K562 (cell line): ENCODE results near the gene ASPHD1. TPM values are rescaled to one million over a fixed set of nuclear protein-coding genes. Genes with fewer than 3 reads are reported as not detected.
A peak's percentile ranks its signal among the peaks of the same experiment; 100 is the strongest.

ENCODE experiments used
- BCL6 ChIP-seq: fragments of 250-450 bp; sonication (Bioruptor Pico); IDR thresholded peaks from 2 replicates; pipeline ENCODE4 v1.4.0; 2020
- CHD2 ChIP-seq: IDR thresholded peaks from 2 replicates; pipeline ENCODE4 v1.6.1; 2011; ENCODE audit warnings: low read depth, low read length
- DIDO1 ChIP-seq: fragments of 450-650 bp; IDR thresholded peaks from 2 replicates; pipeline ENCODE4 v1.6.1; 2016; ENCODE audit warnings: low read depth, missing biosample characterization, missing genetic modification characterization
- ELF2 ChIP-seq: fragments of 250-450 bp; sonication (Bioruptor Pico); IDR thresholded peaks from 2 replicates; pipeline ENCODE4 v1.5.0; 2021; ENCODE audit warnings: mild to moderate bottlenecking
- ETS2 ChIP-seq: IDR thresholded peaks from 2 replicates; pipeline ENCODE4 v1.6.1; 2016; ENCODE audit warnings: borderline replicate concordance, missing genetic modification characterization, mild to moderate bottlenecking, moderate library complexity, missing compliant biosample characterization; ENCODE audit not compliant: poor library complexity, severe bottlenecking
- GATAD2A ChIP-seq: fragments of 450-650 bp; IDR thresholded peaks from 2 replicates; pipeline ENCODE4 v1.6.1; 2017
- GATAD2B ChIP-seq: fragments of 450-650 bp; IDR thresholded peaks from 2 replicates; pipeline ENCODE4 v1.6.1; 2017; ENCODE audit warnings: mild to moderate bottlenecking, borderline replicate concordance
- HNRNPUL1 ChIP-seq: fragments of 200-400 bp; formaldehyde crosslinking; IDR thresholded peaks from 2 replicates; pipeline ENCODE4 v1.6.1; 2017; ENCODE audit warnings: low read length
- KDM5B ChIP-seq: fragments of 200-600 bp; sonication (generic); IDR thresholded peaks from 2 replicates; pipeline ENCODE4 v1.6.1; 2012; ENCODE audit warnings: low read depth, mild to moderate bottlenecking, moderate library complexity, low read length, control low read depth, inconsistent platforms; ENCODE audit not compliant: insufficient replicate concordance
- LARP7 ChIP-seq: fragments of 450-650 bp; IDR thresholded peaks from 2 replicates; pipeline ENCODE4 v1.6.1; 2016
- MXI1 ChIP-seq: IDR thresholded peaks from 2 replicates; pipeline ENCODE4 v1.6.1; 2011; ENCODE audit warnings: low read depth, mild to moderate bottlenecking, improper control_type of control experiment, low read length
- NELFE ChIP-seq: IDR thresholded peaks from 2 replicates; pipeline ENCODE4 v1.6.1; 2011; ENCODE audit warnings: mild to moderate bottlenecking; ENCODE audit not compliant: insufficient read depth, insufficient read length
- NR2F6 ChIP-seq: fragments of 450-650 bp; formaldehyde crosslinking; IDR thresholded peaks from 2 replicates; pipeline ENCODE4 v1.4.0; 2020; ENCODE audit warnings: mild to moderate bottlenecking
- POLR2G ChIP-seq: fragments of 200-400 bp; formaldehyde crosslinking; IDR thresholded peaks from 2 replicates; pipeline ENCODE4 v1.6.1; 2017; ENCODE audit warnings: low read depth, mild to moderate bottlenecking, antibody characterized with exemption, low read length, moderate library complexity
- PYGO2 ChIP-seq: fragments of 450-650 bp; IDR thresholded peaks from 2 replicates; pipeline ENCODE4 v1.6.1; 2016; ENCODE audit warnings: mild to moderate bottlenecking, missing genetic modification characterization, moderate library complexity, missing compliant biosample characterization
- RUNX1 ChIP-seq: sonication (generic); IDR thresholded peaks from 2 replicates; pipeline ENCODE4 v1.6.1; 2016; ENCODE audit warnings: antibody characterized with exemption, low read depth
- TBL1XR1 ChIP-seq, 2 experiments: IDR thresholded peaks; 2 replicates each; pipeline ENCODE4 v1.6.1; 2012; ENCODE audit warnings: improper control_type of control experiment in 2 of 2, low read length in 2 of 2, mild to moderate bottlenecking in 1 of 2
- TBP ChIP-seq: optimal IDR thresholded peaks from 2 replicates; pipeline ENCODE3; 2011; ENCODE audit warnings: low read depth, low read length, improper control_type of control experiment
- TOE1 ChIP-seq, 2 experiments: fragments of 450-650 bp in 1 of 2; sonication (generic) in 1 of 2; formaldehyde crosslinking in 1 of 2; IDR thresholded peaks; 2 replicates each; pipeline versions ENCODE4 v1.7.1 to v1.8.0; 2016 to 2022; ENCODE audit warnings: borderline replicate concordance in 2 of 2, mild to moderate bottlenecking in 2 of 2, antibody characterized with exemption in 1 of 2, inconsistent platforms in 1 of 2, low read depth in 1 of 2, missing genetic modification reagents in 1 of 2, moderate library complexity in 1 of 2
- TSC22D4 ChIP-seq: fragments of 450-650 bp; IDR thresholded peaks from 2 replicates; pipeline ENCODE4 v1.6.1; 2016; ENCODE audit warnings: missing genetic modification characterization, missing biosample characterization, control low read depth
- ZNF431 ChIP-seq: sonication (generic); formaldehyde crosslinking; IDR thresholded peaks from 2 replicates; pipeline ENCODE4 v1.8.0; 2022; ENCODE audit warnings: mild to moderate bottlenecking, missing genetic modification reagents
- ZNF449 ChIP-seq: fragments of 250-450 bp; sonication (Bioruptor Pico); IDR thresholded peaks from 2 replicates; pipeline ENCODE4 v1.8.0; 2022; ENCODE audit warnings: moderate library complexity, mild to moderate bottlenecking, inconsistent platforms
- ZNF778 ChIP-seq: fragments of 450-650 bp; formaldehyde crosslinking; IDR thresholded peaks from 2 replicates; pipeline ENCODE4 v1.4.0; 2020; ENCODE audit warnings: mild to moderate bottlenecking, moderate library complexity
- ZNF780A ChIP-seq: fragments of 250-450 bp; sonication (Bioruptor Pico); IDR thresholded peaks from 2 replicates; pipeline ENCODE4 v1.5.0; 2021; ENCODE audit warnings: mild to moderate bottlenecking
- polyA plus RNA-seq, 8 experiments: library from polyadenylated mRNA; depleted of rRNA in 4 of 8; stranded (reverse) in 5 of 8; unstranded in 3 of 8; fragments of >200 nt; fragmentation: Nextera tagmentation in 2 of 8; fragmentation: Illumina TruSeq in 1 of 8; extraction: Ambion mirVana in 2 of 8; extraction: Trizol in 1 of 8; gene quantifications; 2 replicates each; pipeline versions ENCODE4 v1.2.1 to v1.2.3, GENCODE V29; 2011 to 2014; ENCODE audit warnings: inconsistent platforms in 1 of 8, missing spikeins in 1 of 8
- total RNA-seq, 7 experiments: library from RNA; depleted of rRNA in 6 of 7; stranded (reverse); fragments of >200 nt in 6 of 7; fragmentation: Illumina TruSeq in 2 of 7; extraction: Trizol in 2 of 7; gene quantifications; 2 replicates each; pipeline versions ENCODE4 v1.2.1 to v1.2.3, GENCODE V29; 2011 to 2021; ENCODE audit warnings: low replicate concordance in 1 of 7
- TF ChIP-seq, protein P1 (sequence below): fragments of 200-800 bp; sonication (Bioruptor generic); IDR thresholded peaks from 2 replicates; pipeline ENCODE4 v1.6.1; 2017; ENCODE audit warnings: missing genetic modification characterization, missing compliant biosample characterization

The ASPHD1 gene
- total and polyA plus RNA-seq, 9 of the 15 experiments (the other 6 are each of a cell fraction or from before 2014, with no cell fraction given) = 0.03 to 0.70 (median 0.24) TPM; not detected in 5

DNA sequence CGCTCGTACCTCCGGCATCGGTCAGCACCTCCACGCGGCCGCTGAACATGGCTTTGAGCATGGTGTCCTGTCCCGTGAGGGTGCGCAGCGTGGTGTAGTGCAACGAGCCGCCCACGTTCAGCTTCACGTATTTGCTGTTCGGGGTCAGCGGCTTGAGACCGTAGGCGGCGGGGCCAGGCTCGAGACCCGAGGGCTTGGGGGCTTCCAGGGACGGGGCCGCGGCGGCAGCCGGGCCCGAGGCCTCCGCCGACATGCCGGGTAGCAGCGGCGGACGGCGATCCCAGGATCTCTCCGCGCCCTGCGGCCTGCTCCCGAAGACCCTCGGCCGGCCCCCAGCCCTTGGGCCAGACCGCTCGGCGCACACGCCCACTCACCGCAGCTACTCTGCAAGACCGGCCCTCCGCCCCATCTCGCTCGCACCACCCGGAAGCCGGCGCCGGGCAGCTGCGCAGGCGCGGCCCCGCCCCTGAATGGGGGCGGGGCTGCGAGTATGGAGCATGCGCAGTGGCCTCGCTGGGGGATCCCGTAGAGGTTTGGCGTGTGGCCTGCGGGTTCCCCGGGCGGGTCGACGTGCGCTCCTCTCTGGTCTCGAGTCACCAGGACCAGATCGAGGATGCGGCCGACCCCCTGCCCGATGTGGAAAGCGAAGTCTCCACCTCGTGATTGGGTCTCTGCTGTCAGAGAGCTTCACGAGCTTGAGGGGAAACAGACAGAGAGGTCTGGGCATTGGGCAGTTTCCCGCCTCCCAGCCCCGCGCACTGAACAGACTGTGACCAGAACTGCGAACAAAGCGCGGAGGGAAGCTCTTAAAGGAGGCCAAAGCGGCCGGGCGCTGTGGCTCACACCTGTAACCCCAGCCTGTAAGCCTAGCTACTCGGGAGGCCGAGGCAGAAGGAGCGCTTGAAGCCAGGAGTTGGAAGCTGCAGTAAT lies 25.8 kb downstream of the ASPHD1 start, which contains the start of gene KCTD13 (continued):
- TF ChIP-seq TBP (peak; percentile 67), ZNF449 (CRISPR knock-in tag) (no peak), CHD2 (no peak), POLR2G (peak; percentile 92), BCL6 (CRISPR knock-in tag) (no peak), NELFE (no peak), TOE1 (IDR thresholded peaks at IDR 0.05; ENCODE audit: borderline replicate concordance) (peak; percentile 66; the same call in 1 of the 2 replicates), TOE1 (CRISPR knock-in tag; IDR thresholded peaks at IDR 0.05; ENCODE audit: borderline replicate concordance, low read depth) (no peak), ETS2 (tag) (no peak), MXI1 (no peak), TSC22D4 (tag) (no peak), ZNF780A (no peak), TBL1XR1 (IDR thresholded peaks at IDR 0.05; ENCODE audit: low read length in 2 of 2) (no peak), DIDO1 (tag) (no peak), GATAD2B (0 out of 2 replicates have a peak, but pooled peaks have one; percentile 49), HNRNPUL1 (no peak), GATAD2A (no peak; the same call in 1 of the 2 replicates), ZNF431 (CRISPR knock-in tag) (no peak), ELF2 (CRISPR knock-in tag) (peak; percentile 91), NR2F6 (CRISPR knock-in tag) (no peak), KDM5B (peak; percentile 79), PYGO2 (no peak), RUNX1 (no peak), ZNF778 (CRISPR knock-in tag) (no peak), LARP7 (no peak)
- TF ChIP-seq, protein P1, sequence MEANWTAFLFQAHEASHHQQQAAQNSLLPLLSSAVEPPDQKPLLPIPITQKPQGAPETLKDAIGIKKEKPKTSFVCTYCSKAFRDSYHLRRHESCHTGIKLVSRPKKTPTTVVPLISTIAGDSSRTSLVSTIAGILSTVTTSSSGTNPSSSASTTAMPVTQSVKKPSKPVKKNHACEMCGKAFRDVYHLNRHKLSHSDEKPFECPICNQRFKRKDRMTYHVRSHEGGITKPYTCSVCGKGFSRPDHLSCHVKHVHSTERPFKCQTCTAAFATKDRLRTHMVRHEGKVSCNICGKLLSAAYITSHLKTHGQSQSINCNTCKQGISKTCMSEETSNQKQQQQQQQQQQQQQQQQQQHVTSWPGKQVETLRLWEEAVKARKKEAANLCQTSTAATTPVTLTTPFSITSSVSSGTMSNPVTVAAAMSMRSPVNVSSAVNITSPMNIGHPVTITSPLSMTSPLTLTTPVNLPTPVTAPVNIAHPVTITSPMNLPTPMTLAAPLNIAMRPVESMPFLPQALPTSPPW = peak; percentile 50
